Skeletal muscle tissue (tissue), 4 donors: Measurements from ENCODE around the gene NTMT2. TPM values are rescaled to one million over a fixed set of nuclear protein-coding genes. Genes with fewer than 3 reads are reported as not detected.

Source experiments
- H3K27ac ChIP-seq: one replicate; pipeline ENCODE4 v1.7.0; 2013; ENCODE audit warnings: mild to moderate bottlenecking, low read depth, low read length, inconsistent platforms
- H3K27me3 ChIP-seq, 3 donors: one replicate each; pipeline ENCODE4 v1.7.0; 2013; ENCODE audit warnings: low read length in 3 of 3; ENCODE audit not compliant: control insufficient read depth in 3 of 3, insufficient read depth in 3 of 3
- H3K36me3 ChIP-seq, 3 donors: one replicate each; pipeline ENCODE4 v1.7.0; 2013; ENCODE audit warnings: low read length in 3 of 3; ENCODE audit not compliant: control insufficient read depth in 3 of 3, insufficient read depth in 3 of 3
- H3K4me1 ChIP-seq, 3 donors: one replicate each; pipeline ENCODE4 v1.7.0; 2013; ENCODE audit warnings: low read length in 3 of 3, mild to moderate bottlenecking in 3 of 3; ENCODE audit not compliant: control insufficient read depth in 3 of 3, insufficient read depth in 3 of 3
- H3K4me3 ChIP-seq, 3 donors: one replicate each; pipeline ENCODE4 v1.7.0; 2013; ENCODE audit warnings: low read length in 3 of 3
- H3K9ac ChIP-seq, 3 donors: one replicate each; pipeline ENCODE4 v1.7.0; 2013; ENCODE audit warnings: low read length in 3 of 3, mild to moderate bottlenecking in 3 of 3, moderate library complexity in 2 of 3, low read depth in 1 of 3
- H3K9me3 ChIP-seq, 3 donors: one replicate each; pipeline ENCODE4 v1.7.0; 2013; ENCODE audit warnings: low read length in 3 of 3; ENCODE audit not compliant: control insufficient read depth in 3 of 3
- total RNA-seq: library from RNA; depleted of rRNA; stranded (reverse); fragments of >200 nt; gene quantifications from one replicate; pipeline ENCODE4 v1.2.3, GENCODE V29; 2014
- donor health status: Osteomylitis.

The NTMT2 gene
- total RNA-seq, 1 donor from 2014 or later = 0.52 TPM

DNA sequence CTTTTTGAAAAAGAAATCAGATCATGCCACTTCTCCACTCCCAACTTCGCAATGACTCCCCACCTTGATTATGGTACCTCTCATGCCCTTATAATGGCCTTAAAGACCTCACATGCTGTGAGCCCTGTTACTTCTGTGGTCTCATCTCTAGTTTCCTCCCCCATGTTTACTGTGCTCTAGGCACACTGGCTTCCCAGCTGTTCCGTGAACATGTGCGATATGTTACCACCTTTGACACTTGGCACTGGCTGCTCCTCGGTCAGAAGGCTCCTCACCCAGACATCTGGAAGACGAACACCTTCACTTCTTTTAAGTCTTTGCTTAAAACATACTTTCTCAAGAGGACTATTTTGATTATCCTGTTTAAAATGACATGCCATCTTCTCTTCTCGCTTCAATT lies 14.3 kb upstream of the NTMT2 start:
- no peaks in the 10 kb centered on the region for H3K27me3 ChIP-seq
- H3K9me3 ChIP-seq = no peaks in the 10 kb centered on the region
- H3K9ac ChIP-seq = no peak overlapping the region
- H3K4me1 ChIP-seq = no peaks in the 10 kb centered on the region
- H3K36me3 ChIP-seq = no peaks in the 10 kb centered on the region
- H3K27ac ChIP-seq = no peak overlapping the region
- no peak overlapping the region for H3K4me3 ChIP-seq

DNA sequence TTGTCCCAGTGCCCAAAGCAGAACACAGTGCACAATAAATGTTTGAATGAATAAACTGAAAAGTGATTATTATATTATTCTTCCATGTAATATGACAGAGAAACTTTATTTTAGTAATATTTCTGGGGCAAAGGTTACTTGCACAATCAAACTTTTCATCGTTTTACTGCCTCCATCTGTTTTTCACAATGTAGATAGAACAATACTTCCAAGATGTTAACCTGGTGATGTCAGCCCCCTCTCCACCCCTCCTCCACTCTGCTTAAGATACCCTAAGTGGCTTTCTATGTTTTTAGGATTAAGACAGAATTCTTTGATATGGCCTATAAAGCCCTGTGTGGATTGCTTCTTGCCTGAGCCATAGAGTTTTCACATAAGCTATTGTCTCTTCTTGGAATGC lies 13.8 kb upstream of the NTMT2 start:
- H3K9me3 ChIP-seq = no peaks in the 10 kb centered on the region
- H3K9ac ChIP-seq = no peak overlapping the region
- H3K36me3 ChIP-seq = no peaks in the 10 kb centered on the region
- no peak overlapping the region for H3K4me3 ChIP-seq
- H3K4me1 ChIP-seq = no peaks in the 10 kb centered on the region
- no peaks in the 10 kb centered on the region for H3K27me3 ChIP-seq
- no peak overlapping the region for H3K27ac ChIP-seq

DNA sequence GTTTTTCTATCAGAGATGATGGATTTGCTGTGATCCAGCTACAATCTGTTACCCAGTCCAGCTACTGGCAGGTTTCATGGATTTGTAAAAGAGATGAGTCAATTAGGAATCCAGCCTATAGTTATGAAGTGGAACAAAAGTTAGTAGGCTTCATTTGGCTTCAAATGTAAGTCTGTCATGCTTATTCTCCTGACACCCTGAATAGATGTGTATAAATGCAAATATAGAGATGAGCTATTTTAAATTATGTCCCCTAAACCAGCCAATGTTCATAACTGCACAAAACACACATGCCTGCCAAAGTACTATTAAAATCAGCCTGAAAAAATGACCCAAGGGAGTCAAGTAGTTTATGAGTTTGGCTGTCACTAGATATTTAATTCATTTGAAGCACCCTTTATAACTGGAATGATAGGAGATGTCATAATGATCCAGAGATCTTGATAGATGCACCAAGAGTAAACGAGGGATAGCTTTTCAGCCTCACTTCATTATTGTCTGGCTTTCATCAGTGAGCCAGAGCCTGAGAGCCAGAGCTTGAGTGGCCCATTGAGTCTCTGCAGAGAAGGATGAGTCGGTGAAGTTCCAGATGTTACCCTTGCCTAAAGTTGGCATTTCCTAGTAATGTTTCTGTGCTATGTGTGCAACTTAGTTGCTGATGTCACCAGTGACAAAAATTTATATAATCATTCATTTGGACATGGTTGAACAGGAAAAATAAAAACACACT lies 11.8 kb upstream of the NTMT2 start:
- Histone ChIP-seq H3K4me3 (no peak overlapping the region), H3K9ac (no peak overlapping the region), H3K4me1 (no peaks in the 10 kb centered on the region), H3K27me3 (no peaks in the 10 kb centered on the region), H3K36me3 (no peaks in the 10 kb centered on the region), H3K9me3 (no peaks in the 10 kb centered on the region), H3K27ac (no peak overlapping the region)

DNA sequence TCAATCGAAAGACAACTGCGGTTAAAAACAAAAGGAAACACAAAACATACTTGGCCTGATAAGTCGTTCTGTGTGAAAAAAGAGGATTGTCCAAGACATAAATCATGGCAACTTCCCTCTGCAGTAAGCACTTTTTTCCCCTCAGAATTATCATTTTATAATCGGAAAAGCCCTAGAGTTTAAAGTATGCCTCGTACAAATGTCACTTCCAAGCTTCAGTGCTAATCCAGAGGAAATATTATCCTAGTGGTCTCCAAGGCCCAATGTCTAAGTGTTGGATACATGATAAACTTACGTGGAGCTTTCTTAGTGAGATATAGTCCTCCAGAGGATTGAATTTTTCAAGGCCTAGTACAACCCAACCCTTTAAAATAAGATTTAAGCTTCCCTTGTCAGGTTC lies 11.2 kb upstream of the NTMT2 start:
- Histone ChIP-seq H3K27ac (no peak overlapping the region), H3K4me3 (no peak overlapping the region), H3K4me1 (no peaks in the 10 kb centered on the region), H3K27me3 (no peaks in the 10 kb centered on the region), H3K9ac (no peak overlapping the region), H3K36me3 (no peaks in the 10 kb centered on the region), H3K9me3 (no peaks in the 10 kb centered on the region)

DNA sequence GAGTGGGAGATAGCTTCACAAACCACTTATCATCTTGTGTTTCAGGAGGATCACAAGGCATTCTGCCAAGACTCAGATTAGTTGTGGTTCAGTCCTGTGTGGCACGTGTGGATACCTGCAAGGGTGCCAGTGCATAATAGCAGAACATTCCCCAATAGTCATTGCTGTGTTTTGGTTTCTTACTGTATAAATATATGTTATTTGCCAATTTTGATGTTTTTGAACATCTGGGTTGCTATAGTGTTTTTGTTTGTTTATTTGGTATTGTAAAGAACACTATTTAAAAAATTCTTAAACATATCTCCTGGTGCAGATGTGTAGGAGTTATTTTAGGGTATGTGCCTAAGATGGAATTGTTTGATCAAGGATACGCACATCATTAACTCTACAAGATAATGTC lies 5.4 kb upstream of the NTMT2 start:
- Histone ChIP-seq H3K27ac (no peak overlapping the region), H3K4me1 (no peaks in the 10 kb centered on the region), H3K4me3 (no peak overlapping the region), H3K36me3 (no peaks in the 10 kb centered on the region), H3K9ac (no peak overlapping the region), H3K9me3 (peaks cover 0 to 5% (median 0%) of the 10 kb centered on the region in 3 donors), H3K27me3 (no peaks in the 10 kb centered on the region)

DNA sequence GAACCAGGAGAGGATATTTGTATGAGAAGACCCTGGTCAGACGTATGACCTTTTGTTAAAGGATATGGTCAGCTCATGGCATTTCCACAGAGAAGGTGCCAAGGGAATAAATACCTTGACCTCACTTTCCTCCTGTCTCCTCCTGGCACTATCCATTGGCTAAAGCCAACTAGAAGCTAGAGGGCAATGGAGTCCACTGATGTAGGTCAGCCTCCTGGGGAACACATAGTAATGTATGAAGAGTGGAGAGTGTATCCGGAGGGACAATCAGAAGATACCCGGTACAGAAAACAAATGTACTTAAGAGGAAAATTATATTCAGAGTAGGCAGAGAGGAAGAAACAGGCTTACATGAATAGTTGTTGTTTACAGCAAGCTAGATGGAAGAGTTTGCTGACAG lies 698 bp upstream of the NTMT2 start:
- Histone ChIP-seq H3K4me1 (no peaks in the 10 kb centered on the region), H3K9me3 (peaks cover 0 to 5% (median 0%) of the 10 kb centered on the region in 3 donors), H3K9ac (no peak overlapping the region), H3K27ac (no peak overlapping the region), H3K4me3 (no peak overlapping the region), H3K36me3 (no peaks in the 10 kb centered on the region), H3K27me3 (no peaks in the 10 kb centered on the region)

DNA sequence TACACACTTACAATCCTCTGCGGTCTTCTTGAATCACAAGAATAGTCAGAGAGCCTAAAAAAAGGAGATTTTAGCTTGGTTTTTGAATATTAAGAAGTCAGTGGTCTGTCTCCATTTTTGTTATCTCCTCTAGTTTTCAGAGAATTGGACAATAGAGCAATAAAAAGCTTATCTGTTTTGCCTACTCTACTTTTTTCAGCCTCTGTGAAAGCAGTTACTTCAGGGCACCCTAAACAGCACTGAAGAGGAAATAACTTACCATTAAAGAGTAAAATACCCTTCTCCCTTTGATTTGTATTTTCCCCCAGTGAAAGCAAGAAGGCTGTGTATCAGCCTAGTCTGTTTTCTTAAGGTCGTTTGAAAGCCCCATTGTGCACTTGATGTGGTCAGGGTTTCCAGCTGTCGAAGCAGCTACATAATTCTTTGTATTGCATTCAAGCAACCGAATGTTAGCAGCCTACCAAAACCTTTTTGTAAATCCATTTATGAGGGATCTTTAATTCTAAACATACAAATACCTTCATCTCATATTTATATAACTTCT lies 1.0 kb downstream of the NTMT2 start:
- H3K9ac ChIP-seq = no peak overlapping the region
- no peaks in the 10 kb centered on the region for H3K36me3 ChIP-seq
- no peaks in the 10 kb centered on the region for H3K27me3 ChIP-seq
- H3K9me3 ChIP-seq = peaks cover 0 to 5% (median 0%) of the 10 kb centered on the region in 3 donors
- H3K4me3 ChIP-seq = no peak overlapping the region
- no peaks in the 10 kb centered on the region for H3K4me1 ChIP-seq
- H3K27ac ChIP-seq = no peak overlapping the region

DNA sequence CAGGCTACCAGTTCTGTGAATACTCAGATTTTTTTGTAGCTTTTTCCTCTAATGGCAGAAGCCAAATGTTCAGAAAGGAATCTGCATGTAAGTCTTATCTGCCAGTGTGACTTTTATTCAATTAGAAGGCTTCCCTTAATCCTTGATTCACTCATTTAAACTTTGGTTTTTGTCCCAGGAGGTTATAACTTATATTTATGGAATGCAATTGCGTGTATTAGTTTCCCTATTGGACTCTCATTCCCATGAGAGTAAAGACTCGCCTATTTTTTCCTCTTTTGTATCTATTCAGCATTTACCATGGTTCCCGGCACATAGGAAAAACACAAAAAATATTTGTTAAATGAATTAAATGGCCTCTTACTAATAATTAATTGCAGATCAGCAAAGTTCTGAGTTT lies 3.5 kb downstream of the NTMT2 start:
- peaks cover 0 to 5% (median 0%) of the 10 kb centered on the region in 3 donors for H3K9me3 ChIP-seq
- H3K9ac ChIP-seq = no peak overlapping the region
- H3K4me3 ChIP-seq = no peak overlapping the region
- H3K36me3 ChIP-seq = no peaks in the 10 kb centered on the region
- H3K27ac ChIP-seq = no peak overlapping the region
- H3K4me1 ChIP-seq = no peaks in the 10 kb centered on the region
- no peaks in the 10 kb centered on the region for H3K27me3 ChIP-seq

DNA sequence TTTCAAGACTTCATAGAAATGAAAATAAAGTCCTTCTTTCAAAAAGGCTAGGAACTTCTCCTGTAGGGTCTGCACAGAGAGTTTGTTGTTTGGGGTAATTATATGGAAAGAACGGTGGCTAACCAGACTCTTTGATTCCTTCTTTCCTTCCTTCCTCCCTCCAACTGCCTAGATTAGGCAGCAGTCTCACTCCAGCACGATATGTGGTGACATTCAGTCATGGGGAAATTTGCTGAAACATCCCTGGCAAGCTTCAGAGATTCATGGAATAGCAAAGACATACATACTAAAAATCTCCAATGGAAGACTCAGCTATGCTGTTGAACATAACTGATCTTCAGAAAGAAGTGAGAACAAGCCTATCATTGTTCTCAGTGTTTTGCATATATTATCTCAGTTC lies 4.3 kb downstream of the NTMT2 start:
- H3K9me3 ChIP-seq = no peaks in the 10 kb centered on the region
- no peak overlapping the region for H3K9ac ChIP-seq
- H3K36me3 ChIP-seq = no peaks in the 10 kb centered on the region
- no peaks in the 10 kb centered on the region for H3K27me3 ChIP-seq
- no peak overlapping the region for H3K4me3 ChIP-seq
- H3K4me1 ChIP-seq = no peaks in the 10 kb centered on the region
- H3K27ac ChIP-seq = no peak overlapping the region

DNA sequence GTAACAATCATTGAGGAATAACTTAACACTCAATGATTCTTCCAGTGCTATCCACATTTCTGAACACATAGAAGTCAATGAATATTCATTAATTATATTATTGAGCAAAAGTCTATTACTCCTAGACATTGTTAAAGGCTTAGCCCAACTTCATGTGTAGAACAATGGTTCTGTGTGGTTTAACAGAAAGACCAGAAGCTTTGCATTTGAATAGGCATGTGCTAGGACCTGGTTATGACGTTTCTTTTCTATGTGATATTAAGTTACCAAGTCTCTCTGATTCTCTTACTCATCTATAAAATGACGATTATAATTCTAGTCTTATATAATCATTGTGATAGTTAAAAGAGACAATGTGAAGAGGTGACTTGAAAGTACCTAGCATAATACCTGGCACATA lies 5.2 kb downstream of the NTMT2 start:
- Histone ChIP-seq H3K4me3 (no peak overlapping the region), H3K27me3 (no peaks in the 10 kb centered on the region)

More for the DNA sequence above, 5.2 kb downstream of the NTMT2 start:
- Histone ChIP-seq H3K27ac (no peak overlapping the region), H3K9ac (no peak overlapping the region), H3K36me3 (no peaks in the 10 kb centered on the region), H3K9me3 (no peaks in the 10 kb centered on the region), H3K4me1 (no peaks in the 10 kb centered on the region)
